Activated CD4-positive, alpha-beta T cell treated with anti-CD3 and anti-CD28 coated beads, Interleukin-2, amount 10 ng/mL, durations not matched to agents 7 days and 5 days (primary cell): ENCODE data around the gene SLC30A2. TPM values are rescaled to one million over a fixed set of nuclear protein-coding genes. Genes with fewer than 3 reads are reported as not detected.

Source experiments
- CTCF ChIA-PET: fragments of 350-600 bp; sonication (Branson Sonifier 250); formaldehyde crosslinking; loops from one replicate; lab custom pipeline; 2021; ENCODE audit warnings: antibody characterized with exemption; lab: Charles Lee
- POLR2A ChIA-PET: fragments of 350-600 bp; sonication (Branson Sonifier 250); formaldehyde crosslinking; loops from one replicate; lab custom pipeline; 2021; ENCODE audit warnings: antibody characterized with exemption; lab: Charles Lee
- DNase-seq: peaks from one replicate; pipeline ENCODE4 v3.0.0-alpha.2; 2020
- H3K27ac Mint-ChIP-seq: one replicate; pipeline ENCODE4 v1.8.0; 2021; ENCODE audit warnings: mild to moderate bottlenecking, moderate library complexity, mixed read lengths
- H3K27me3 Mint-ChIP-seq: one replicate; pipeline ENCODE4 v1.8.0; 2021; ENCODE audit warnings: mixed read lengths
- H3K36me3 Mint-ChIP-seq: one replicate; pipeline ENCODE4 v1.8.0; 2021; ENCODE audit warnings: low read depth, mixed read lengths
- H3K4me1 Mint-ChIP-seq: one replicate; pipeline ENCODE4 v1.8.0; 2021; ENCODE audit warnings: mixed read lengths
- H3K4me3 Mint-ChIP-seq: one replicate; pipeline ENCODE4 v1.8.0; 2021; ENCODE audit warnings: mild to moderate bottlenecking, moderate library complexity, mixed read lengths
- H3K9me3 Mint-ChIP-seq: one replicate; pipeline ENCODE4 v1.8.0; 2021; ENCODE audit warnings: mixed read lengths
- total RNA-seq, 2 experiments: library from RNA; stranded (reverse); gene quantifications; one replicate each; pipeline ENCODE4 v1.2.3, GENCODE V29; 2021

SLC30A2 gene
- total RNA-seq, 2 experiments from 2014 or later, result not detected

DNA sequence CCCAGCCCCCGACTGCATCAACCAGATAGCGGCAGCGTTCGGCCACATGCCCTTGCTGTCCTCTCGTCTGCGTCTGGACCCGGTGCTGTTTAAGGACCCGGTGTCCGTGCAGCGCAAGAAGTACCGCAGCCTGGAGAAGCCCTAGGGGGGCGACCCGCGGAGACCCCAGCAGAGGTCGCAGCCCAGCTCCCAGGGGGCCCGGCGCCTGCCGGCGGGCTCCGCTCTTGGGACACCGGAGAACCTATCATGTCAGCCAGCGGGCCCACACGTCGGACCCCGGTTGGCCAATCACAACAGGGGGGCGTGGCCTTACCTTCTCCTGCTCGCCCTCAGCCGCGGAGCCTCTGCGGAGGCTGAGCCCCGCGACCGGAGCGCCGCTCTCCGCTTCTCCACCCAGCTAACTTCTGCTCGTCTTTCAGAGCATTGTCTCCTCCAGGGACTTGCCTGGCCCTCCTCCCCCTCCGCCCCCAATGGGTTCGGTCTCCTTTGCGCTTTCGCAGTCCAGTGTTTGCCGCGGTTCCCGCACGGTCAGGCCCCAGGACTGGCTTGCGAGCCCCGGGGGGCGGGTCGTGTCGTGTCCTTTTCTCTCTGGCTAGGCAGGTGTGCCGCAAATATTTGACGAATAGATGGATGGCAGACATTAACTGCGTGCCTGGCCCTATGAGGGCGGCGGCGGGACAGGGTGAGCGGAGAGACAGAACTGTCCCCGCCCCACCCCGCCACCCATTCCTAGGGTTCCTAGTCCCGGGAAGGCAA is 10.5 kb downstream of the SLC30A2 start:
- Mint-ChIP-seq H3K9me3 (no peaks in the 10 kb centered on the region), H3K4me1 (peaks cover 10% of the 10 kb centered on the region), H3K36me3 (no peaks in the 10 kb centered on the region), H3K27me3 (peaks cover 11% of the 10 kb centered on the region), H3K27ac (peak overlapping the region; percentile 64), H3K4me3 (peak overlapping the region; percentile 85)
- DNase-seq, result peak; percentile 96
- ChIA-PET CTCF (interaction anchor here (0.6 to 2.6 kb wide), 16 partner anchors 9 to 198 kb away, joined by 3 to 11 read pairs (median 5); partner anchors contain the start of genes EXTL1, PAFAH2 and ZNF593), POLR2A (no interaction called here)

DNA sequence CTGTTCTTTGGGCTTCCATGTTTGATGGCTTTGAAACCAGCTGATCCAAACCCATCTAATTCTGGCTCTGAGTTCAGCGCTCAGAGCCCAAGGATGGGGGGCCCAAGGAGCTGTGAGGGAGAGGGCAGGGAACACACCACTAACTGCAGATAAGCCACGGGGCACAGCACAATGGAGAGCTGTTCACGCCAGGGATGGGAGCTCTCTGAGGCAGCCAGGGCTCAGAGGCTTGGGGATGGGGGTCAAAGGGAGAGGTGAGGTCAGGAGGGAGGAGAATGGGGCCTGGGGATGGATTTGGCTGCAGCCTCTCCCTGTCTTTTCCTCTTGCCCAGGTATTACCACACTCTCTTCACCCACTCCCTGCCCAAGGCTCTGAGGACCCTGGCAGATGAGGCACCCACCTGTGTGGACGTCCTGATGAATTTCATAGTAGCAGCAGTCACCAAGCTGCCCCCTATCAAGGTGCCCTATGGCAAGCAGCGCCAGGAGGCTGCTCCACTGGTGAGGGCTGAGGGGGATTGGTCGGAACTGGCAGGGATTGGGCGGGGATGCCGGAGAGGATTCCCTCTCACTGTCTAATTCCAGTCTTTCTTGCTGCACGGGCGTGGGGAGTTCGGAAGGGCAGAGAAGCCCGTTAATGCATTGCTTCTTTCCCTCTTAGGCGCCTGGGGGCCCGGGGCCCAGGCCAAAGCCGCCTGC is 11.3 kb downstream of the SLC30A2 start:
- CTCF ChIA-PET, result interaction anchor here (0.8 to 2.6 kb wide), 8 partner anchors 10 to 139 kb away, joined by 3 to 9 read pairs (median 6); partner anchors contain the start of gene EXTL1
- DNase-seq, result no peak
- Mint-ChIP-seq H3K27ac (no peak overlapping the region), H3K4me1 (peaks cover 10% of the 10 kb centered on the region), H3K36me3 (no peaks in the 10 kb centered on the region), H3K9me3 (no peaks in the 10 kb centered on the region), H3K27me3 (peaks cover 13% of the 10 kb centered on the region), H3K4me3 (peak overlapping the region; percentile 85)
- POLR2A ChIA-PET, result no interaction called here

DNA sequence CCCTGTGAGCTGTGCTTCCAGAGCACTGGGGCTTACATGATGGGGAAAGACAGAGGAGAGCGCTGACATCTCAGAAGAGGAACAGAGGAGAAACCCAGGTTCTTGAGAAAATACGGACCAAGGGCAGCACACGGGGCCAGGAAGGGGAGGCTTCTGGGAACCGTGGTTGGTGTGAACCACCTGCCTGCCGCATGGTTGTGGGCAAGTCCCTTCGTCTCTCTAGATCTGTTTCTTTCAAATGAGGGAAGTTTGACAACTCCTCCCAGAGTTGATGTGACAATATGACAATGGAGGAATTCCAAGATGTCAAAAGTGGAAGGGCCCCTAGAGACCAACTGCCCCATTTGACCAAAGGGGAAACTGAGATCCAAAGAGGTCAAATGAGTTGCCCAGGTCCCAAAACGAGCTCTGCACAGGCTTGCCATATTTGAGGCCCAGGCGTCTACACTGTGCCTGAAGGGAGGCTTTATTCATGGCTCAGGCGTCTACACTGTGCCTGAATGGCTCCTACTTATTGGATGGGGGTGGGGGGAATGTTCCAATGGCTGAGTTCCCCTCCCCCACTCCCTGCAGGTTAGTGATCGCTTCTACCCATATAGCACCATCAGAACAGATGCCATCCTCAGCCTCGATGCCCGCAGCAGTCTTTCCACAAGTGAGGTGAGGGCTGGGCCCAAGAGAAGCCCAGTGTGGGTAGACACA is 13.1 kb downstream of the SLC30A2 start:
- Mint-ChIP-seq H3K4me1 (peaks cover 10% of the 10 kb centered on the region), H3K9me3 (no peaks in the 10 kb centered on the region), H3K36me3 (no peaks in the 10 kb centered on the region), H3K27ac (no peak overlapping the region), H3K27me3 (peaks cover 13% of the 10 kb centered on the region), H3K4me3 (no peak overlapping the region)
- no peak for DNase-seq
- CTCF ChIA-PET, result interaction anchor here (1.7 kb wide), 1 partner anchor 137 kb away, joined by 6 read pairs; no protein-coding TSS in a partner anchor
- POLR2A ChIA-PET, result no interaction called here

DNA sequence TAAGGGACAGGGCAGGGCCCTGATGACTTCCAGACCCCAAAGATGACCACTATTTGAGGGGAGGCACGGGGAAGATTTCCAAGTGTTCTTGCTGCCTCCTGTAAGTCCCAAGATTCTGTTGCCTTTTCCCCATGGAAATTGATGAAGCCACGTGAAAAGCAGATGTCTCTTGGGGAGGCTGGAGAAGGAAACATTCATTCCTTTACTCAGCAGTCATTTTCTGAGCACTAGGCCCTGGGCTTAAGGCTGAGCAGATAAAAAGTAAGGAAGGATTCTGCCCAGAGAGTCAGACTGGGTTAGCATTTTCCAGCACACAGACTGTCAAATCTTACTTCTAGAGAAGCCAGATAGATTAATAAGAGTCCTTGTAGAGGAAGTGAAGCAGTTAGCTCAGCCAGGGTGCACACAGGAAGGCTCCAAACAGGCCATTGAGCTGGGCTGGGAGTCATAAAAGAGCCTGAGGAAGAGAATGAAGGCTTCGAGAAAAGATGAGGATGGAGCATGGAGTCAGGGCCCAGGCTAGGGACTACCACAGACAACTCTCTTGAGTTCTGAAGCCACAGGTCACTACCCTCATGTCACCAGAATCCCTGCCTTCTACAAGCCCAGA is 14.2 kb downstream of the SLC30A2 start:
- Mint-ChIP-seq H3K4me1 (peaks cover 10% of the 10 kb centered on the region), H3K27ac (no peak overlapping the region), H3K36me3 (no peaks in the 10 kb centered on the region), H3K4me3 (no peak overlapping the region), H3K9me3 (no peaks in the 10 kb centered on the region), H3K27me3 (peaks cover 13% of the 10 kb centered on the region)
- DNase-seq, result no peak
- ChIA-PET CTCF (no interaction called here), POLR2A (no interaction called here)

DNA sequence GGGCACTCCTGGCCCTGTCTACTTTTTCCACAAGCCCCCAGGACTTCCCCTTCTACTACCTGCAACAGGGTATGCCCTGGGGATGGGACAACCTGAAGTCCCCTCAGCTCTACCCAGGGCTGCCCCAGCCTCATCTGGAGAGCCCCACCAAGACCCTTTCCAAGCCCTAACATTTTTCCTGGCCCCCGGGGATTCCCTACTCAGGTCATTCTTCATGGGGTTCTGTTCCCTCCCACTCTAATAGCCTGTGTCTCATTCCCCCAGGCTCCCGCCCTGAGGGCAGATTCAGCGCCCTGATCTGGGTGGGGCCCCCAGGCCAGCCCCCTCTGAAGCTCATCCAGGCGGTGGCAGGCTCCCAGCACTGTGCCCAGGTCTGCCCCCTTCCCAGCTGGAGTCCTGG is 14.7 kb downstream of the SLC30A2 start:
- no peaks in the 10 kb centered on the region for H3K9me3 Mint-ChIP-seq
- no peak overlapping the region for H3K27ac Mint-ChIP-seq
- H3K4me3 Mint-ChIP-seq, result no peak overlapping the region
- ChIA-PET POLR2A (no interaction called here), CTCF (no interaction called here)
- H3K27me3 Mint-ChIP-seq, result peaks cover 13% of the 10 kb centered on the region
- DNase-seq, result no peak
- no peaks in the 10 kb centered on the region for H3K36me3 Mint-ChIP-seq
- peaks cover 10% of the 10 kb centered on the region for H3K4me1 Mint-ChIP-seq

DNA sequence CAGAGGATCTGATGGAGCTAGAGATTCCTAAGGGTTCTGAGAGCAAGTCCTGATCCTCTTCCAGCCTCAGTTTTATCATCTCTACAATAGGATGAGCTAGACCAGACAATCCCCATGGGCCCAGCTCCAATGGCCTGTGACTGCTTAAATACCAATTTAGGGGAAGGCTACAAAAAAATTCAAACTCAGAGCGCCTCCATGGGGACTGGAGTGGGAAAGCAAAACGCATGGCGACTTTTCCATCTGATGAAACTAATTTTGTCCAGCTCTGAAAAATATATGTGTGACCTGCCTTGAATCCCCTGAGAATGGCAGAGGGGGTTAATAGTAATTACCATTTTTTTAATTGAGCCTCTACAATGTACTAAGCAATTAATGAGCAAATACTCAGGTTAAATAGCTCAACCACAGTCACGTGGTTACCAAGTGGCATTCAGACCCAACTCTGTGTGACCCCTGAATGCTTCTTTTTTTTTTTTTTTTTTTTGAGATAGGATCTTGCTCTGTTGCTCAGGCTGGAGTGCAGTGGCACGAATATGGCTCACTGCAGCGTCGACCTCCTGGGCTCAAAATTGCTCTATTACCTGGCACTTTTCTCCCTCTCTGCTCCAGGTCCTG is 15.9 kb downstream of the SLC30A2 start:
- H3K4me3 Mint-ChIP-seq, result no peak overlapping the region

DNA sequence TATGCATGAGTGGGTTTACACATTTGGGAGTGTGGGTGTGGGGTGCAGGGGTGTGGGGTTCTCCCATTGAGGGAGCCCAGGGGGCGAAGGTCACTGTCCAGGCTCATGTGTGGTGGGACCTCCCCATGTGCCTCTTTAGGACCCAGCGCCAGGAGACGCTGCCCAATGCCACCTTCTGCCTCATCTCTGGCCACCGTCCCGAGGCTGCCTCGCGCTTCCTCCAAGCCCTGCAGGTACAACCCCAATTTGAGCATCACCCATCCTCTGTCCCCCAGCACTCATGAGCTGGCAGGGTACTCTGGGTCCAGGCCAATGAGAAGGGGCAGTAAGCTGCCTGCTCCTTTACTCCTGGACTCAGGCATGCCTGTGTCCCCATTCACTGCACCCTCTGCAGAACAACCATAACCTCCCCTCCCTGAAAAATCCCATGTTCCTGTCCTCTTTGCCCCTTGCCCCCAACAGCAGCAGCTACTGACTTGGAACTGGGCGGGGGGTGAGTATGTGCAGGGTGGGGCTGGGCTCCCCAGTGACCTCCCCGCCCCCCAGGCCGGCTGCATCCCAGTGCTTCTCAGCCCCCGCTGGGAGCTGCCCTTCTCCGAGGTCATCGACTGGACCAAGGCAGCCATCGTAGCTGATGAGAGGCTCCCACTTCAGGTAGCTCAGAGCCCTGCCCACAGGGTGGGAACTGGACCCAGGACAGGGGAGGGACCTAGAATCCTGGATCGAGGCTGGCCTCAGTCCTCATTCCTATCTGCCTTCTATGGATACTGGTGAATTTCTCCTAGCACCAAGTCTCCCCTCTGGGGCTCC is 16.7 kb downstream of the SLC30A2 start:
- H3K27me3 Mint-ChIP-seq, result peaks cover 6% of the 10 kb centered on the region

More for the DNA sequence above, 15.9 kb downstream of the SLC30A2 start:
- ChIA-PET POLR2A (no interaction called here), CTCF (interaction anchor here (0.6 to 1.2 kb wide), 2 partner anchors 132 to 324 kb away, joined by 3 read pairs; no protein-coding TSS in a partner anchor)
- no peak for DNase-seq
- H3K36me3 Mint-ChIP-seq, result no peaks in the 10 kb centered on the region
- peaks cover 13% of the 10 kb centered on the region for H3K27me3 Mint-ChIP-seq
- H3K9me3 Mint-ChIP-seq, result no peaks in the 10 kb centered on the region
- H3K4me1 Mint-ChIP-seq, result peaks cover 6% of the 10 kb centered on the region
- H3K27ac Mint-ChIP-seq, result no peak overlapping the region

DNA sequence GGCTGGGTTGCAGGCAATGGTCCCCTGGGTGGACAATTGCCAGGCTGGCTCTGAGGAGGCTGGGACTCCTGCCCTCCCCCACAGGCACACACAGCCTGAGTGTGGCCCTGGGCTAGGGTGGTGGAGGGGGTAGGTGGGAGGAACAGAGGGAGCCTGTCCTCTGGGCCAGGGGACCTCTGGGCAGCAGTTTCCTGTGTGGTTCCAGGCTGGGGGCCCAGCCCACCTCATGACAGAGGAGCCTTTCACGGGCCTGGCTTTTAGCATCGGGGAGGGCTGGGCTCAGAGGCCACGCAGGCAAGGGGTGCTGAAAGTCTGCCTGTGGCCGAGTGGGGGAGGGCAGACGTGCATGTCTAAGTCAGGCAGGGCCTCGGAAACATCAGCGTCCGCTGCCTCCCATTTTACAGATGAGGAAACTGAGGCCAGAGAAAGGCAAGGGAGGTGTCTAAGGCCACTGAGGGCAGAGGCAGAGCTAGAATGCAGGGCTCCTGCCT is 17.4 kb downstream of the SLC30A2 start:
- H3K27ac Mint-ChIP-seq, result no peak overlapping the region

More for the DNA sequence above, 16.7 kb downstream of the SLC30A2 start:
- Mint-ChIP-seq H3K9me3 (no peaks in the 10 kb centered on the region), H3K4me3 (no peak overlapping the region), H3K36me3 (no peaks in the 10 kb centered on the region), H3K4me1 (no peaks in the 10 kb centered on the region), H3K27ac (no peak overlapping the region)
- DNase-seq, result no peak
- CTCF ChIA-PET, result interaction anchor here (0.6 to 1.3 kb wide), 3 partner anchors 19 to 324 kb away, joined by 3 read pairs; no protein-coding TSS in a partner anchor
- POLR2A ChIA-PET, result no interaction called here

DNA sequence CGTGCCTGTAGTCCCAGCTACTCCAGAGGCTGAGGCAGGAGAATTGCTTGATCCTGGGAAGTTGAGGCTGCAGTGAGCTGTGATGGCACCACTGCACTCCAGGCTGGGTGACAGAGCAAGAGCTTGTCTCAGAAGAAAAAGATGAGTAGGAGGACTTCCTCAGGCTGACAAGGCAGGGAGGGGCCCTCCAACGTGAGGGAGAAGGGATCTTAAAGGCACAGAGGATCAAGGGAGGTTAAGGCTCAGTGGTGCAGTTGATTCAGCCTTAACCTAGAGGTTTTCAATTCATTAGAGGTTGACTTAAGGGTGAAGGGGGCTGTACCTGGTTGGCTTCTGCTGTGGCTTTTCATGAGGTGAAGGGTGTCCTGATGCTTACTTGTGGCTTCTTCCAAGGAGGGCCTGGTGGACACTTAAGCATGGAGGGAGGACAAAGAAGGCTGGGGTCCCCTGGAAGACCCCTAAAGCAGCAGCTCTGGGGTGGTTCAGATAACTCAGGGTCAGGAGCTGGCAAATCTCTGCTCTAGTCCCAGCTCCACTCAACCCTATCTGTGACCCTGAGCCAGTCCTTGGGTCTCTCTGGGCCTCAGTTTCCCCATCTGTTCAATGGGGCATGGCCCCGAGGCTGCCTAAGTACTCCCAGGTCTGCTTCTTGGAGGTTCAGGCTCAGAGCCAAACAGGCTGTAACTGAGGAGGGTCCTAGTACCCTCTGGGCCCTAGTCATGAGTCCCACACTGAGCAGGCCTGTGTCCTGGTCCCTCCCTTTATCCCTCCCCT is 18.0 kb downstream of the SLC30A2 start:
- no peak overlapping the region for H3K27ac Mint-ChIP-seq
- CTCF ChIA-PET, result interaction anchor here (0.6 to 1.9 kb wide), 6 partner anchors 17 to 206 kb away, joined by 3 to 7 read pairs (median 3); partner anchors contain the start of gene CEP85

More for the DNA sequence above, 17.4 kb downstream of the SLC30A2 start:
- no peak for DNase-seq
- H3K4me3 Mint-ChIP-seq, result no peak overlapping the region
- ChIA-PET POLR2A (no interaction called here), CTCF (interaction anchor here (1.3 to 1.9 kb wide), 2 partner anchors 18 to 133 kb away, joined by 3 to 7 read pairs; no protein-coding TSS in a partner anchor)
- H3K27me3 Mint-ChIP-seq, result peaks cover 2% of the 10 kb centered on the region
- H3K4me1 Mint-ChIP-seq, result no peaks in the 10 kb centered on the region
- no peaks in the 10 kb centered on the region for H3K9me3 Mint-ChIP-seq
- no peaks in the 10 kb centered on the region for H3K36me3 Mint-ChIP-seq

DNA sequence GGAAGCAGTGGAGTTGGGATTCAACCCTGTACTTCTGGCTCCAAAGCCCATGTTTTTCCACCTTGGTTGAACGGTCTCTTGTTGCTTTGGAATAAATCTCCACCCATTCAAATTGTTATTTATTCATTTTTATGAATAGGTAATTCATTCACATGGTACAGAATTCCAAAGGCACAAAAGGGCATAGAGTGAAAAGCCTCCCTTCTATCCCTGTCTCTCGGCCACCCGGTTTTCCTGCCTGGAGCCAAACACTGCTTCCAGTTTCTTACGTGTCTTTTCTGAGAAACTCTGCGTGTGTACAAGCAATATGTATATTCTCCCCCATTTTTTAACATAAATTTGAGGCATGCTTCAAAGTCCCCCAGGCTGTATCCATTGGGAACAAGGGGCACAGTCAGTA is 20.4 kb downstream of the SLC30A2 start:
- CTCF ChIA-PET, result interaction anchor here (1.3 kb wide), 1 partner anchor 130 kb away, joined by 4 read pairs; no protein-coding TSS in a partner anchor
- peaks cover 7% of the 10 kb centered on the region for H3K27me3 Mint-ChIP-seq
- H3K4me1 Mint-ChIP-seq, result no peaks in the 10 kb centered on the region
- no peaks in the 10 kb centered on the region for H3K9me3 Mint-ChIP-seq
- no peak for DNase-seq
- POLR2A ChIA-PET, result no interaction called here
- no peak overlapping the region for H3K27ac Mint-ChIP-seq
- no peak overlapping the region for H3K4me3 Mint-ChIP-seq
- no peaks in the 10 kb centered on the region for H3K36me3 Mint-ChIP-seq

More for the DNA sequence above, 18.0 kb downstream of the SLC30A2 start:
- Mint-ChIP-seq H3K9me3 (no peaks in the 10 kb centered on the region), H3K4me3 (no peak overlapping the region), H3K27me3 (peaks cover 2% of the 10 kb centered on the region), H3K4me1 (no peaks in the 10 kb centered on the region), H3K36me3 (no peaks in the 10 kb centered on the region)
- no peak for DNase-seq
- POLR2A ChIA-PET, result no interaction called here
